ACC112 (cell line): Measurements from ENCODE around the gene CSNK2B.
A peak's percentile ranks its signal among the peaks of the same experiment; 100 is the strongest.

Experiments
- H2AFZ ChIP-seq: fragments of 200-600 bp; sonication (generic); one replicate; pipeline ENCODE4 v1.6.0; 2017; ENCODE audit warnings: antibody characterized with exemption, low read length; ENCODE audit not compliant: unreplicated experiment
- H3K27ac ChIP-seq: fragments of 200-600 bp; sonication (generic); 2 replicates; pipeline ENCODE4 v1.5.1; 2014; ENCODE audit warnings: low read depth, mild to moderate bottlenecking, antibody characterized with exemption, low read length, moderate library complexity
- H3K27me3 ChIP-seq: fragments of 200-600 bp; sonication (generic); 2 replicates; pipeline ENCODE4 v1.6.1; 2014; ENCODE audit warnings: mild to moderate bottlenecking, antibody characterized with exemption, low read length, moderate library complexity, mixed read lengths; ENCODE audit not compliant: insufficient read depth
- H3K36me3 ChIP-seq: fragments of 200-600 bp; sonication (generic); 2 replicates; pipeline ENCODE4 v1.6.1; 2016; ENCODE audit warnings: mild to moderate bottlenecking, antibody characterized with exemption, low read length, moderate library complexity, mixed read lengths; ENCODE audit not compliant: insufficient read depth
- H3K4me1 ChIP-seq: fragments of 200-600 bp; sonication (generic); one replicate; pipeline ENCODE4 v1.6.1; 2016; ENCODE audit warnings: low read length, mixed read lengths; ENCODE audit not compliant: insufficient read depth, unreplicated experiment, control insufficient read depth
- H3K4me3 ChIP-seq: fragments of 200-600 bp; sonication (generic); 2 replicates; pipeline ENCODE4 v1.5.1; 2014; ENCODE audit warnings: mild to moderate bottlenecking, low read depth, low read length
- H3K79me2 ChIP-seq: fragments of 200-600 bp; sonication (generic); one replicate; pipeline ENCODE4 v1.6.0; 2016; ENCODE audit warnings: low read length; ENCODE audit not compliant: control insufficient read depth, unreplicated experiment, insufficient read depth

CSNK2B gene

GRCh38 chr6:31661262-31662123 lies 4.4 kb upstream of the CSNK2B start:
- H3K4me1 ChIP-seq, result peaks cover 14% of the 10 kb centered on the region
- H3K27me3 ChIP-seq, result no peaks in the 10 kb centered on the region
- no peak overlapping the region for H2AFZ ChIP-seq
- H3K79me2 ChIP-seq, result peaks cover 64% of the 10 kb centered on the region
- peak overlapping the region; percentile 52 for H3K27ac ChIP-seq
- 0 out of 2 replicates have a peak, but pooled peaks cover 4% of the 10 kb centered on the region for H3K36me3 ChIP-seq
- H3K4me3 ChIP-seq, result peak overlapping the region; percentile 91; the same call in 1 of the 2 replicates

GRCh38 chr6:31662124-31662723 lies 3.7 kb upstream of the CSNK2B start:
- Histone ChIP-seq H3K4me3 (no peak overlapping the region), H3K36me3 (peaks cover 4% of the 10 kb centered on the region; the same call in 1 of the 2 replicates), H3K27ac (no peak overlapping the region), H3K79me2 (peaks cover 70% of the 10 kb centered on the region), H3K4me1 (peaks cover 20% of the 10 kb centered on the region), H3K27me3 (no peaks in the 10 kb centered on the region), H2AFZ (no peak overlapping the region)

GRCh38 chr6:31663126-31663960 lies 2.5 kb upstream of the CSNK2B start:
- H3K4me3 ChIP-seq, result peak overlapping the region; percentile 97
- peaks cover 22% of the 10 kb centered on the region for H3K4me1 ChIP-seq
- H3K36me3 ChIP-seq, result peaks cover 16% of the 10 kb centered on the region
- no peaks in the 10 kb centered on the region for H3K27me3 ChIP-seq
- peak overlapping the region; percentile 96 for H3K27ac ChIP-seq
- H2AFZ ChIP-seq, result no peak overlapping the region
- peaks cover 74% of the 10 kb centered on the region for H3K79me2 ChIP-seq

- no peaks in the 10 kb centered on the region for H3K27me3 ChIP-seq
- H3K4me3 ChIP-seq, result peak overlapping the region; percentile 97
- peaks cover 18% of the 10 kb centered on the region for H3K4me1 ChIP-seq
- H3K36me3 ChIP-seq, result peaks cover 23% of the 10 kb centered on the region
- peak overlapping the region; percentile 96 for H3K27ac ChIP-seq
- peak overlapping the region; percentile 59 for H2AFZ ChIP-seq
- H3K79me2 ChIP-seq, result peaks cover 74% of the 10 kb centered on the region
Measured at GRCh38 chr6:31663961-31664789, 1.7 kb upstream of the CSNK2B start.

GRCh38 chr6:31664790-31665500 lies 935 bp upstream of the CSNK2B start, which contains the start of gene GPANK1:
TSS of gene GPANK1 (minus strand) at chr6:31664997. CDS start at chr6:31664478, 519 bp downstream.
- Histone ChIP-seq H3K79me2 (peaks cover 70% of the 10 kb centered on the region), H3K36me3 (peaks cover 26% of the 10 kb centered on the region), H3K27ac (peak within 1 kb of the TSS; percentile 96), H3K27me3 (no peaks in the 10 kb centered on the region), H3K4me1 (peaks cover 14% of the 10 kb centered on the region), H2AFZ (peak within 1 kb of the TSS; percentile 82), H3K4me3 (peak within 1 kb of the TSS; percentile 97)

- Histone ChIP-seq H3K27ac (peak overlapping the region; percentile 58), H3K79me2 (peaks cover 66% of the 10 kb centered on the region), H2AFZ (no peak overlapping the region), H3K4me3 (peak overlapping the region; percentile 97), H3K36me3 (peaks cover 37% of the 10 kb centered on the region), H3K4me1 (peaks cover 14% of the 10 kb centered on the region), H3K27me3 (no peaks in the 10 kb centered on the region)
Measured at GRCh38 chr6:31666337-31666965, 571 bp downstream of the CSNK2B start.

GRCh38 chr6:31669676-31670075 lies 3.8 kb downstream of the CSNK2B start, which contains the start of gene LY6G5B:
TSS of gene LY6G5B (plus strand) at chr6:31669976. CDS start at chr6:31670951, 975 bp downstream.
- peaks cover 38% of the 10 kb centered on the region for H3K36me3 ChIP-seq
- H3K4me3 ChIP-seq, result no peak within 1 kb of the TSS
- H3K4me1 ChIP-seq, result peaks cover 11% of the 10 kb centered on the region
- H2AFZ ChIP-seq, result no peak within 1 kb of the TSS
- H3K79me2 ChIP-seq, result peaks cover 39% of the 10 kb centered on the region
- no peak within 1 kb of the TSS for H3K27ac ChIP-seq
- H3K27me3 ChIP-seq, result no peaks in the 10 kb centered on the region

- Histone ChIP-seq H2AFZ (no peak overlapping the region), H3K4me3 (no peak overlapping the region), H3K4me1 (peaks cover 6% of the 10 kb centered on the region)
Measured at GRCh38 chr6:31676322-31676903, 10.5 kb downstream of the CSNK2B start.

GRCh38 chr6:31676904-31677303 lies 11.0 kb downstream of the CSNK2B start:
- Histone ChIP-seq H2AFZ (no peak overlapping the region), H3K27ac (no peak overlapping the region), H3K4me3 (no peak overlapping the region)

More at GRCh38 chr6:31676322-31676903, 10.5 kb downstream of the CSNK2B start:
- no peak overlapping the region for H3K27ac ChIP-seq
- no peaks in the 10 kb centered on the region for H3K27me3 ChIP-seq
- peaks cover 5% of the 10 kb centered on the region; the same call in 1 of the 2 replicates for H3K36me3 ChIP-seq
- H3K79me2 ChIP-seq, result no peaks in the 10 kb centered on the region

More at GRCh38 chr6:31676904-31677303, 11.0 kb downstream of the CSNK2B start:
- Histone ChIP-seq H3K27me3 (no peaks in the 10 kb centered on the region), H3K36me3 (peaks cover 2% of the 10 kb centered on the region; the same call in 1 of the 2 replicates), H3K79me2 (no peaks in the 10 kb centered on the region), H3K4me1 (peaks cover 8% of the 10 kb centered on the region)
